IPS DF 19.7 (cell line): Measurements from ENCODE around the gene ADISSP.

ENCODE experiments used
- DNase-seq: peaks from one replicate; pipeline ENCODE4 v3.0.0-alpha.2; 2013; ENCODE audit warnings: low read depth, low spot score

The ADISSP gene

DNA sequence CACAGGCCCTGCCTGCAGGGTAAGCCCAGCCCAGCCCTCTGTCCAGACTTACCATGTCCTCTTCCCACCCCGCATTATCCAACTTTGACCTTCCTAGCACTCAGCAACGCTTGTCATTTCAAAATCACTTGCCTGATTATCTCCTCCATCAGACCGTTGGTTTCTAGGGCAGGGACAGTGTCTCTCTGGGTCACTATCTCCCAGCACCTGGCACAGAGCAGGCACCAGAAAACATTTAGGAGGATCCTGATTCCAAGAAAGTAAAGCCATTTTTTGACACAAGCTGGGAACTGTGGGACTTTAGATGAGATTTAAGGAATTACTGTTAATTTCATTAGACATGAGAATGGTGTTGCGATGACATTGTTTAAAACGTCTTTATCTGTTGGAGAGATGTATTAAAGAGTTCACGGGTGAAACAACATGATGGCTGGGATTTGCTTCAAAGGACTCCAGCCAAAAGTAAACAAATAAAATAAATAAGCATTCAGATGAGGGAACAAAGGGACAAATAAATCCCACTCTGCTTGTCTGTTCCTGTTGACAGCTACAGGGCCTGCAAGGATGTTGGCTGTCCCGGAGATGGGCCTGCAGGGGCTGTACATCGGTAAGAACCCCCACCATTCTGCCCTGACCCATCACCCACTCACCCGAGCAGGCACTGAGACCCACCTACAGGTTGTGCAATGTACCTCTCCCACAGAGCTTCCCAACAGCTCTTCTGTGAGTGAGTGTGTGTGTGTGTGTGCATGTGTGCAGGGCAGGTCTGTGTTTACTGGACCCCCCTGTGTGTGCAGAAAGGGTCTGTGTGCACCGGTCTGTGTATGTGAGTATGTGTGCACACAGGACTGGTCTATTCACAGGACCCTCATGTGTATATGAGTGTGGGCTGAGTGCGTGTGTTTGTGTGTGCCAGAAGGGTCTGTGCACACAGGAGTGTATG is 29.2 kb downstream of the ADISSP start:
- no peak for DNase-seq

DNA sequence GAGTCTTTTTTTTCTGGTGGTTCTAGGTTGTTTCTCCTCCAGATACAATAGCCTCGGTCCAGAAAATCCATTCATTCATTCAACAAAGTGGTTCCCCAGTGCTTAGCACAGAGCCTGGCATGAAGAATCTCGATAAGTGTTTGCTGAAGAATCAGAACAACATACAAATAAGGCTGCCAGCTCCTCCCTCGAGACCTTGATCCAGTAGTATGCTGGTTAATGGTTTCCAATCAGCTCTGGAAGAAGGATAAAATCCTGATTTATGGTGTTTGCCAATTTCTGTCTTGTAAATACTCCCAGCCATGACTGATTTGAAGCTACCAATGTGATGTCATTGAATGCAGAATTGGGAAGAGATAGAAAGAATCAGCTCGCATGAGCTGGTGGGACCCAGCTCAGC is 31.8 kb downstream of the ADISSP start:
- DNase-seq = no peak

DNA sequence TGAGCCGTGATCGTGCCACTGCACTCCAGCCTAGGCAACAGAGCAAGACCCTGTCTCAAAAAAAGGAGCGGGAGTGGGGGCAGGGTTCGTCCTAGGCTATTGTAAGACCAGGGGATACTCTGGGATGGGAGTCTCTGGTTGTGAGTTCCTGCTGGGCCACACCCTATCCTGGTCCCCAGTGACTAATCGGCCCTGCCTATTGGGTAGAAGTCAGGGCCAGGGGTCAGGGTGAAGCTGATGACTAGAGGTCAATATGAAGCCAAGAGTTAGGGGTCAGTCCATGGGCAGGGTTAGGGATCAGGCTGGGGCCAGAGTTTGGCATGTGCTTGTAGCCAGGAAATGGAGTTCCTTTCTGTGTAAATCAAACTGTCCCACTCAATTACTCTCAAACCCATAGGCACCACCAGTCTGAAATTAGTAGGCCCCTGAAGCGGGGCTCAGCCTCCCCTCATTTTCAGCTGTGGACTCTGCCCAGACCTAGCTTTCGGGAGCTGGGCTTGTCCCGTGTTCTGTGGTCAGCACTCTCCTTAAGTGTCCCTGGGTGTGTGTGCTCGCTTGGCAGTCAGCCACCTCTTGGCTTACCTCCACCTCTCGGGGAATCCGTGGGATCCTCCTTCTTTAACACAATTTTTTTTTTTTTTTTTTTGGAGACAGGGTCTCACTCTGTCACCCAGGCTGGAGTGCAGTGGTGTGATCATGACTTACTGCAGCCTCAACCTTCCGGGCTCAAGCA is 33.3 kb downstream of the ADISSP start:
- DNase-seq = no peak

DNA sequence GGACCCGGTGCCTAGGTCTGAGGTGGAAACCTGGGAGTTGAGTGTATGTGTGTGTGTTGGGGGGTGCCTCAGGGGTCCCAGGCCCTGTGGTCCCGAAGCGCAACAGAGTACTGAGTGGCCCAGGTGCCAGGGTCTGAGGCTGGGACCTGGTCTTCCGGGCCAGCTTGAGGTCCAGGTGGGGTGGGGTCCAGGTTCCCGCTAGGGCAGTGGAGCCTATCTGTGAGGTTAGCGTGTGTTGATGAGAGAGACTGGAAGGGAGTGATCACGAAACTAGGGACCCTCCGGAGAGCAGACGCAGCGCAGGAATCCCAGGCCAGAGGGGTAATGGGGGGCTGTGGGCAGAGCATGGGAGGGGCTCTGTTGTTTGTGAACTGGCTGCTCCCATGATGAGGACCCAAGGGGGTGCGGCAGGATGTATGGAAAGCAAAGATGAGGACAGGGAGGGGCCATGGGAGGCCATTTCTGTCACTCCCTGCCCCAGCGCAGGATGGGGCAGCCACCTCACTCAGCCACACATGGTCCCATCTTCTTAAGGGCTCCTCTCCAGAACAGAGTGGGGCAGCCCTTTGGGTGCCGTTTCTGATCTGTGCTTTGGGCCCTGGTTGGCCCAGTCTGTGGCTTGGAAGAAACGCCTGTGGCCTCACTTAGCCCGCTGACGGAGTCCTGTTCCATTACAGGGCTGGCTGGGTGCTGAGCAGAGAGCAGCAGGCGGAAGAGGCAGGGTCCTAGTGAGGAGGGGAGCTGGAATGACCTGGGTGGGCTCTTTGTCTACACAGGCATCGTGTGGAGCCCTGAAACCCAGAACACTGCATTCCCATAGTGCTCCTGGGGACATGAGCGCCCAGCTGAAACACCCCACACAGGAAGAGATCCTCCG is 34.2 kb downstream of the ADISSP start:
- no peak for DNase-seq

DNA sequence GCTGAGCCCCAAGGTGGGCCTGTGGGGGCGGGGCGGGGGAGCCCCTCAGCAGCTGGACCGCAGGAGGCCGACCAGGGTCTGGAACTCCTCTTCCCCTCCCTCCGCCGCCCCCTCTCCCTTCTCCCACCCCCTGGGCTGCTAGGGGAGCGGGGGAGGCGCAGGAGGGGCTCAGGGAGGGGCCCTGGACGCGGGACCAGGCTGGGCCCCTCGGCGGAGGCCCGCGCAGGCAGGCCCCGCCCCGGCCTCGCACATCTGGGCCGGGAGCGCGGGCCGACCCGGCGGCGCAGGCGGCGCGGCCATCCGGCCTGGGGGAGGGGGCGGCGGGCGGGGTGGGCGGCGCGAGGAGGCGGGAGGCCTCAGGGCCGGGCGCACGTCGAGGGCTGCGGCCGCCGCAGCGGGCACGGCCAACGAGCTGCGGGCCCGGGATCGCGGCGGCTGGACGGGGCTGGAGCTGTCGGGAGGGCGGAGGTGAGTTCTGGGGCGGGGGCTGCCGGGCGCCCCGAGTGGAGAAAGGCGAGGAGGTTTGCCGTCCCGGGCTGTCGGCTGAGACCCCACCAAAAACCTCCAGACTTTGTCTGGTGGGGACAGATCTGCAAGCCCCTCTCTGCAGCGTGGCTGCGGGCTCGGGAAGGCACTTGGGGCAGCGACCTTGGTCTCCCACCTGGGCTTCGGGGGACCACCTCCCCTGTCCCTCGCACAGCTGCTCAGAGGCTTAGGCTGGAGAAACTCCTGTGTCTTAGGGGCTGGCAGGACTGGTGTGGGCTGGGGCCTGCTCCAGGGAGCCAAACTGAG is 35.0 kb downstream of the ADISSP start, which contains the start of gene HSPA12B:
TSS of gene HSPA12B (plus strand) at position 359 of the 792 bp plus-strand sequence. CDS start 5,990 bp downstream, outside the sequence.
- DNase-seq = no peak

DNA sequence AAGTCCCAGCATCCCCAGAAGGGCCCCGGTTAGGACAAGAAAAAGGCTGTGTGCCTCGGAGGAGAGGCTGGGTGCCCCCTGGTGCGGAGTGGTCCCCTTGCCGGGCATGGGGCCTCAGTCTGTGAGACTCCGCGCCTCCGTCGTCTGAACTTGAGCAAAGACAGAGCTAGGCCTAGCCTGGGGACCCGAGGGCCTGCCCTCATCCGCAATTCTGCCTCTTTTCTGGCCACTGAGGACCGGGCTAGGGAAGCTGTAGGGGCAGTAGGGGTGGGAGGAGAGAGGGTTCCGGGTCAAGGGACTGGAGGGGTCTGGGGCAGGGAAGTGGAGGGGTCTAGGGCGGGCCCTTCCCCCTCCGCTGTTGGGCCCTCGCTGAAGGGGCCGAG is 35.6 kb downstream of the ADISSP start:
- DNase-seq = no peak

DNA sequence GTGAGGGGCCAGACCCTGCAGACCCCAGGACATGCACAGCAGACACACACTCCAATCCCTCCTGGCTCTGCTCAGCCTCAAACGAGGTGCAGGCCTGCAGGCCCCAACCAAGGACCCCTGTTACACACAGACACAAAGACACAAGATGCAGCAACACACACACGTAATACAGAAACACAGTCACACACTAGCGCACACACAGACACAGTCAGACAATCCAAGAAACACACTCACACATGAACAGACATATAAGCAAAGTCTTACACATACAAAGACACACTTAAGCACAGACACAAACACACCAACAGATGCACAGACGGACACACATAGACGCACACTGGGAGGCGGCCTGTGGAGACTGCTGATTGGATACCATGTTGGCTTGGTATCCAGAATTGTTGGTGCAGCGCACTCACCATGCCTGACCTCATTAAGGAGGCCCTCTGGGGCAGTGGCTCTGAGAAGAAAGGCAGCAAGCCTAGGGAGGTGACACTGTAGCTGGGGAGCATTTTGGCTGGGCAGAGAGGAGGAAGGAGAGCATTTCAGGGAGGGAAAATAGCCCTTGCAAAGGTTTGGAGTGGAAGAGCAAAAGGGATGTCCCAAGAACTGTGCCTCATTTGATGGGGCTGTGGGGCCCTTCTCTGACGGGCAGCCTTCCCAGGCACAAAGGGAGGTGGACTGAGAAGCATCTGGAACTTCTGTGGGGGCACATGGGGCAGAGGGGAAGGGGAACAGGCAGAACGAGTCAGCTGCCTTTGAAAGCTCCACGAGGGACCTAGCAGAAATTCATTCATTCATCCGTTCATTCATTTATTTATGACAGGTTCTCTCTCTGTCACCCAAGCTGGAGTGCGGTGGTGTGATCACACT is 36.5 kb downstream of the ADISSP start:
- no peak for DNase-seq

DNA sequence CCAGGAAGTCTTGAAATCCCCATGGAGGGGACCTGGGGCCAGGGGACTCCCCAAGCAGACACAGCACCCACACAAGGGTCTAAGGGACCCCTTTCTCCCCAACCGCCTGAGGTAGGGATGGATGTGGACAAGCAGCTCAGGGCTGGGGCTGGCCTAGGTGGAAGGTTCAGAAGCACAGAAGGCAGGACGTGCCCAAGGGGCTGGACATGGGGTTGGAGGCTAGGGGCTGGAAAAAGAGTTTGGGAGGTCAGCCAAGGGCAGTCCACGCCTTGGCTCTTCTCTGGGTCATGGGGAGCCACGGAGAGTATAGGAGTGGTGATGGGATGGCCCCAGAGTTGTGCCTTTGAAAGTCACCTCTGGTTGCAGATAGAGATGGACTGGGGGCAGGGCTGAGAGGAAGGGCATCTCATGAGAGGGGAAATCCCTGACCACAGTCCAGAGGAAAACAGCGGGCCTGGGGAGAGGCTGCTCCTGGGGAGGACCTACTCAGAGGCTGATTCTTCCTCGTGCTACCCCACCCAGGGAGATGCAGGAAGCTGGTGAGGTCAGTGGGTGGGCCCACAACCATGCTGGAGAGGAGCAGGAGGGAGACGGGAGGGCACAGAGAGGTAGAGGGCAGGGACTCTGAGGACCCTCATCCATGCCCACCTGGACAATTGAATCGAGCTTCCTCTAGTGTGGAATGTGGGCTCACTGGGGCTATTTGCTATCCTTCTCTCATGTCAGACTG is 37.6 kb downstream of the ADISSP start:
- DNase-seq = no peak

DNA sequence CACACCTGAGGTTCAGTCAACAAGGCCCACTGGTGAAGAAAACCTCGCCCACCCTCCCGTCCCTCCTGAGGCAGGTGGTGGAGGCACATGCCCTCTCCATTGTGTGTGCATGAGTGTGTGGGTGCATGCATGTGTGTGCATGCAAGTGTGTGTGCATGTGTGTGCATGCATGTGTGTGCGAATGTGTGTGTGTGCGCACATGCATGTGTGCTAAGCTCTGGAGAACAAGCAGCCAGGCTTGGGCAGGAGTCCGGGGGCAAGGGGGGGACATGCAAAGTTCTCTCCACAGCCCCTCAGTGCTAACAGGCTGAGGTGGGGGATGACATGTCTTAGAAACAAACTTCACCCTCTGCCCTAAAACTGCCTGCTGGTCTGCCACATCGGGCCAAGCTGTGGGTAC is 38.2 kb downstream of the ADISSP start:
- DNase-seq = no peak

DNA sequence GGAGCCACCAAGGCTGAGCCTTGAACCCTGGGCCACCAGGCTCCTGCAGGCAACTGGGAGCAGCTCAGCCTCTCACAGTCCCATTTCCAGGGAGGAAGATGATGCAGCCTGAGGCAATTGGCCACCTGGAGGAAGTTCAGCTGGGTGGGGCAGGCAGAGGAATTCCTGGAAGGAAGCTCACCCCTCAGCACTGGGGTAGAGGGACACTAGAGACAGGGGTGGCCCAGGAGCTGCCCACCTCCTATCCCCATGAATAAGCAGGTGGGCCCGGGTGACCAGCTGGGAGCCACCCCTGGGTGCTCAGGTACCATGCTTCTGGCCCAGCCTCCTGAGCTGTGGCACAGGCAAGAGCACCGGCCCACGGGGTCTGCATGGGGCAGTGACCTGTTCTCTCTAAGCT is 38.7 kb downstream of the ADISSP start:
- DNase-seq = no peak

DNA sequence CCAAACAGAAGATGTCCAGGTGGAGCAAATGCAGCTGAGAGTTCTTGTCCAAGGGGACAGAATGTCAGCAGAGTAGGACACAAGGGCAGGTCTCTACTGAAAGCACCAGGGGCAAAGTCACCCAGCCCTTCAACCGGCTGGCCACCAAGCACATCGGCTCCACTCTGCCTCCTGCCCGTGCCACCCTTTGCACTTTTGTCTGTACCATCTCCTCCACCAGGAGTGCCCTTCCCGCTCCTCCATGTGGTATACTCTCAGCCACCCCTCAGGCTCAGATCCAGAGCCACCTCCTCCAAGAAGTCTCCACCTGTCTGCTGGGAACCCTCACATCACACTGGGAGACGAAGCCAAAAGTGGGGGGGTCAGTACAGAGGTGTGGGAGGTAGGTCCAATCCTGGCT is 39.2 kb downstream of the ADISSP start:
- DNase-seq = no peak

DNA sequence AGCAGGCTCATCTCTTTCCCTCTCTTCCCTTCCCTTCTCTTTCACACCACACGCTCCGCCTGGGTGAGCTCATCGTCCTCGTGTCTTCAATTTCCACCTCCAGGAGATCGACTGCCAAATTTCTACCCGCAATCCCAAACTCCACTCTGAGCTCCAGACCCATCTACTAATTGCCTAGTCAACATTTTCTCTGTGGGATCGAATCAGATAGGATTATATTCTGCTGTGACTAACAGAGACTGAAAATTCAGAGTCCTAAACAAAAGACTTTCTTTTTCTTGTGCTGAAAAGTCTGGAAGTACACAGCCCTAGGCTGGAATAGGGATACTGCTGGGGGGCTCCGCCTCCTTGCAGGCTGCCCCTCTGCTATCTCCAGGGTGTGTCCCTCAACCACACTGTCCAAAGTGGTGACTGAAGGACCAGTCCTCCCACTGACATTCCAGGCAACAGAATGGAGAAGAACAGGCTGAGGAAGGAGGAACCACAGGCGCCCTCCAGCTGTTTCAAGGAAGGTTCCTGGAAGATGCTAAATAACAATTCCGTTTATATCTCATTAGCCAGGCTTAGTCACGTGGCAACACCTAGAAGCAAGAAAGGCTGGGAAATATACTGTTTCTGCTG is 40.0 kb downstream of the ADISSP start:
- DNase-seq = no peak

DNA sequence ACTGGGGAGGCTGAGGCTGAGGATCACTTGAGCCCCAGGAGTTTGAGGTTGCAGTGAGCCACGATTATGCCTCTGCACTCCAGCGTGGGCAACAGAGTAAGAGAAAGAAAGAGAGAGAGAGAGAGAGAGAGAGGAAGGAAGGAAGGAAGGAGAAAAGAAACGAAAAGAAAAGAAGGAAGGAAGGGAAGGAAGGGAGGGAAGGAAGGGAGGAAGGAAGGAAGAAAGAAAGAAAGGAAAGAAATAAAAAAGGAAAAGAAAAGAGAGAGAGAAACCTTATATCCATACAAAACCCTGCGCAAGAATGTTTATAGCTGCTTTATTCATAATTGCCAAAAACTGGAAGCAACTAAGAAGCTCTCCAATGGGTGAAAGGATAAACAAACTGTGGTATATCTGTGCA is 43.2 kb downstream of the ADISSP start:
- no peak for DNase-seq

DNA sequence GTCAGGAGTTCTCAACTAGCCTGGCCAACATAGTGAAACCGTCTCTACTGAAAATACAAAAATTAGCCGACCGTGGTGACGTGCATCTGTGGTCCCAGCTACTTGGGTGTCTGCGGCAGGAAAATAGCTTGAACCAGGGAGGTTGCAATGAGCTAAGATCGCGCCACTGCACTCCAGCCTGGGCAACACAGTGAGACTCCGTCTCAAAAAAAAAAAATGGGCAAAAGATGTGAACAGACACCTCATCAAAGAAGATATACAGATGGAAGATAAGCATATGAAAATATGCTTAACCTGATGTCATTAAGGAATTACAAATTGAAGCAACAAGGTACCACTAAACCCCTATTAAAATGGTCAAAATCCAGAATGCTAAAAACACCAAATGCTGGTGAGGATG is 44.3 kb downstream of the ADISSP start:
- no peak for DNase-seq

DNA sequence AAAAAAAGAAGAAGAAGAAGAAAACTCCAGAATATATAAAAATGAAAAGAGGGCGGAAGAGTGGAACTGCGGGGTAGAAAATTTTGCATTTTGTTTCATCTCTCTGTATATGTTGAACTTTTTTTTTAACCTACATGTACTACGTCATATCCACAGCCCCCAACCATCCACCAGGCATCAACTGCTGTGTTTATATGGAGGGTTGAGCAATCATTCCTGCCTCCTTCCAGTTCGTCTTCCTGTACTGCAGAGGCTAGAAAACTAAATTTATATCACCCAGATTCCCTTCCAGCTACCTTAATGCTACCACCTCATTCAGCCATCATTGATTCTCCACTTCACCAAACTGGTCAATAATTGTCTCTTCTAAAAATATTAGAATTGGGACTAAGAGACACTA is 45.6 kb downstream of the ADISSP start:
- DNase-seq = no peak

DNA sequence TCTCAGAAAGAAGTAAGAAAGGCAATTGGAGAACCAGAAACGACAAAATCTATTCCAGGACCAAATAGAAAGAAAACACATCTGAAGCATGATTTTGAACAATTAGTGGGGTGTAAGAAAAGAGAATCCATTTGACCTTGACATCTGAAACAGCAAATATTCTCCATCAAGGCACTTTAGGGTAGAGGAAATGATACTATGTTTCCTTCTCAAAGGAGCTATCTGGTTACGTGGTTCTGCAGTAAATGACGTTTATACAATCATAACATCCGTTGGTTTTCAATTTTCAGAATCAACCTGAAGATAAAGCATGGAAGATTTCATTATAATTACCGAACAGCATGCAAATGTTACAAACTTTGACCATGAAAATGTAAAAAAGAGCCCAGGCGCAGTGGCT is 46.9 kb downstream of the ADISSP start:
- no peak for DNase-seq

DNA sequence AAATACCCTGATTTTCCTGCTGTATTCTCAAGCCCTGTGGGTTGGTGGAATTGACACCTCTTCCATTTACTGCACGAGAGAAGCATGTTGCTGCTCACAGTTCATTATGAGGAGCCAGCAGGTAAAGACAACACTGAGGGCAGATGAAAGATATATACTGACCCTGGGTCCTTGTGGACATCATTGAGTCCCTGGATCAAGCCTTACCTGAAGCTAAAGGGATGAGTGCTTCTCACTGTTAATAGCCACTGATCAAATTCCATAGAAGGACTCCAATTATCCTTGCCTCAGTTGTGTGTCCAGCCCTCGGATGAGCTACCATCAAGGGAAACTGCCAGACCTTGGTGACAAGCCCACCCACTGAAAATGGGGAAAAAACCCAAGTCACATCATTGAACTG is 47.5 kb downstream of the ADISSP start:
- DNase-seq = no peak

DNA sequence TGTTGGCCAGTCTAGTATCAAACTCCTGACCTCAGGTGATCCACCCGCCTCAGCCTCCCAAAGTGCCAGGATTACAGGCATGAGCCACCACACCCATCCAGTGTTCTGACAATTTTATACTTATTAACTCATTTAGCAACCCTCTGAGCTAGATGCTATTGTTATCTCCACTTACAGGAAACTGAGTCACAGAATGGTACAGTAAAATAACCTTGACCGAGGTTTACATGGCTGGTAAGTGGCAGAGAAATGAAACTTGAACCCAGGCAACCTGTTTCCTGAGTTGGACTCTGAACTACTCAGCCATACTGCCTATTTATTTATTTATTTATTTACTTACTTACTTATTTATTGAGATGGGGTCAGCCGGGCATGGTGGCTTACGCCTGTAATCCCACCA is 48.5 kb downstream of the ADISSP start:
- DNase-seq = no peak
